GM18951 (cell line): Measurements from ENCODE around the gene FLT1.

Experiments
- POLR2A ChIP-seq: IDR thresholded peaks from 4 replicates; pipeline ENCODE4 v1.6.1; 2011; ENCODE audit warnings: mild to moderate bottlenecking; ENCODE audit not compliant: insufficient read length, insufficient read depth; ENCODE audit errors: extremely low read depth
- in situ Hi-C: fragments of 300-500 bp; cut with MboI; formaldehyde crosslinking; loops from one replicate; pipeline ENCODE4 v1.12.0; 2022; ENCODE audit warnings: low sequenced_read_pairs, mixed read lengths, inconsistent platforms; ENCODE audit not compliant: unreplicated experiment

The FLT1 gene

DNA sequence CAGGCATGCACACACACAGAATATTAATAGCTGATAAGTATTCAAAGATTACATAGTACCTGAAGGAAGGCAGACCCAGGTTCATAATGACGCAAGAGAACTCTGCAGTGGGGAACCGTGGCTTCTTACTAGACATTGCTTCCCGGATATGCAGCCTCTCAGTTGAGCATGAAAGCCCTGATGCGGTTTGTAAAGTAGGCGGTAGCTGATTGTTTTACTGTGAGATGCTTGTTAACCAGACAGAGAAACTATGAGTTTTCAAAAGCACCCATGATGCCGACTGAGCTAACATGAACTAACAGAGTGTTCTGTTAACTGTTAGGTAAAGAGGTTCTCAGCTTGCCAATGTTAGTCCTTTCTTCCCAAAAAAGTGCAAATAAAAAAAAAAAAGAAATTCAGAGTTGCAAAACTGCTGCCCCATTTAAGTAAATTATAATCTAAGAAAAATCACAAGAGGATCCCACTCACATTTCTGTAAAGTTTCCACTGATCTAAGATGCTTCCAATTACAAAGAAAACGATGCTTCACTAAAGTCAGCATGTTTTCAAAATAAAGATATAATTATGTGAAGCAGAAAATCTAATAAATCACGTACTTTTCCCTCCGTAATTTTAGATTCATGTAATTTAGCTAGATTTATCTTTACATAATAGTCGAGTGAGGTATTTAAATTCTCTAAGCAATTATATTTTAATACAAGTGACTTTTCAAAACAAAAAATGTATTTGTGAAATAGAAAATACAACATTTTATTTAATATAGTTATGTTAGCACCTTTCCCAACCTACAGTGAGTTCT is 2.2 kb downstream of the FLT1 start:
- TF ChIP-seq POLR2A, result no peak
- in situ Hi-C loops, result no loop called here

DNA sequence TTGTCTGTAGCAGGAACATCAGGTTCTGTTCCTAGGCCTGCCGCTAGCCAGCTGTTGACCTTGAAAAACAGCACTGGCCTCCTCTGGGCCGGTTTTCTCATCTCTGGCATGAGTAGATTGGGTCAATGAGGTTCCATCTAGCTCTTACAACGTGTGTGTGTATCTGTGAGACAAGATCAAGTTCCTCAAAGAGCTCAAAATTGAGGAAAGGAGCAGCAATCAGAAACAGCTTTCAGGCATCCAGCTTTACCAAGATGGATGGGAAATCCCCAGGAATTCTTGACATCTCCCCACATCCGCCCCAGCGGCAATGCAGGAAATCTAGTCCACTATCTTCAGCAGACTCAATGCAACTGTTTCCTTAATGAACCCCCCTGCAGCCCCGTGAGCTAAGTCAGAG is 4.9 kb downstream of the FLT1 start:
- no peak for TF ChIP-seq POLR2A
- in situ Hi-C loops, result no loop called here

DNA sequence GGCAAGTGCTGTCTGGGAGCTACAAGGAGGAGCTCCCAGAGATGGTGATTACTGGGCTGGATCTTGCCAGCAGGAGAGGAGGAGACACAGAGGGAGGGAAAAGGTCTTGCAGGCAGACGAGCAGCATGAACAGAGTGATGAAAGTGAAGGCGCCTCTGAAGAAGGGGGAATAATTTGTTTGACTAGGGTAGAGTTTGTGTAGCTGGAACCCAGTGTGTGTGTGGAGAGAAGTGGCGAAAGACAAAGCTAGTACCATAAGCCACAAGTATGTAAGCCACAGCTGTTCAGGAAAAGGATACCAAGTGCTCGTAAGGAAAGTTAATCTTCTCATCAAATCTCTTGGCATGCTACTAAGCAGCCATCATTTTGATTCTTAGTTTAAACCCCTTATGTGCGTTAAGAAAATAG is 5.4 kb downstream of the FLT1 start:
- no peak for TF ChIP-seq POLR2A
- in situ Hi-C loops, result no loop called here

DNA sequence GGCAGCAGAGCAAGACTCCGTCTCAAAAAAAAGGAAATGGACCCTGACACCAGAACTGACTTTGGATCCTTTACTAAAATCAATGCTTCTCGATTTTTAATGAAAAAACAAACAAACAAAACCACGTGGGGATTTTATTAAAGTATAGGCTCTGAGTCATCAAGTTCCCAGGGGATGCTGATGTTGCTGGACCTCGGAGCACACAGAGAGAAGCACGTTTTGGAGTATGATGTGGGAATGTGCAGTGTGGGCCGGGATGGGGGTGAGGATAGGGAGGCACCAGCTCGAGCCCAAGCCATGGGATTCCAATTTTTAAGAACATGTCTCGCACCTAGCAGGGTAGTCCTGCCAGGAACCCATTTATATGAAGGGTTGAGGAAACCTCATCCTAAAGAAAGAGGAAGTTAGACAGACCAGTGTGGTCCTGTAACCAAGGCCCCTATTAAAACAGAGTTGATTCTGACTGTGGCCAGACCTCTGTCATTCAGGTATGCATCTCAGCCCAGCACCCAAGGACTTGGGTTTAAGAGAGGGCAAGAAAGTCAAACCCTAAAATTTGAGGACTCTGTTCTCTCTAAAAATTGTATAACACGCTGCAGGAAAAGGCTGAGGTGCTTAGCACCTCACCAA is 6.4 kb downstream of the FLT1 start:
- in situ Hi-C loops, result no loop called here
- no peak for TF ChIP-seq POLR2A

DNA sequence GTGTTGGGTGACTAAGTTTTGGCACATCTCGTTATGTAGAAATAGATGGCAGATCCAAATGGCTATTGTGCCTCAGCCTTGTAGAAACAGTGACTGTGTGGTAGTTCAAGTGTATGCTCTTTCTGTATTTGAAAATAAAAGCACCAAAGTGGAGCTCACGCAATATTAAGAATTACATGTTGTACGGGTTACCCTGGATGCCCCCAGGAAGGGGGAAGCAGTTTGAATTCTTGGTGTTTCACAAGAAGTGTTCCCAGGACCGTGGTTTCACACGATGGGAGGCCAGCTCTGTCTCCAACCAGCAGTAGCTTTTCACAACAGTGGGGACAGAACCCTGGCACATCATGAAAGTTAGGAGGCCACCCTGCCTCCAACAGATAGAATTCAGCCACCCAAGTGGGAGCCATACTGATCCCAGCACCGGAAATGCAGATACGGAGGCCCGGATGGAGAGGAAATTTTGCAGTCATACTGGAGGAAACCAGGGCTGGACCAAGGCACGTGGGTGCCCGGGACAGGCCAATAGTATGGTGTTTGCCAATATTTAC is 8.9 kb downstream of the FLT1 start:
- in situ Hi-C loops, result no loop called here
- no peak for TF ChIP-seq POLR2A

DNA sequence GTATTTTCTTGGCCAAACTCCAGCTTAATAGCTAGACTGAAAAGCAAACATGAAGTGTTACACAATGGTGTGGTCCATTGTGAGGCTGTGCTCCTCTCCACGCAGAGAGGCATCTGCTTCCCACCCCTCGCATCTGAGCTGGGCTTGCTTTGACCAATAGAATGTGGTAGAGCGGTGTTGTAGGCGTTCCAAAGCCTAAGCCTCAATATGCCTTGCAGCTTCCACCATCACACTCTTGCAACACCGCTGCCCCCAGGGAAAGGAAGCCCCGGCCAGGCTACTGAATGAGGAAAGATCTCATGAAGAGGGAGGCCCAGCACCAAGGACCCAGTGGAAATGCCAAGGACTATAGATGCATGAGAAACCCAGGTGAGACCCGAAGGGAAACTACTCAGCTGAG is 9.4 kb downstream of the FLT1 start:
- in situ Hi-C loops, result no loop called here
- no peak for TF ChIP-seq POLR2A

DNA sequence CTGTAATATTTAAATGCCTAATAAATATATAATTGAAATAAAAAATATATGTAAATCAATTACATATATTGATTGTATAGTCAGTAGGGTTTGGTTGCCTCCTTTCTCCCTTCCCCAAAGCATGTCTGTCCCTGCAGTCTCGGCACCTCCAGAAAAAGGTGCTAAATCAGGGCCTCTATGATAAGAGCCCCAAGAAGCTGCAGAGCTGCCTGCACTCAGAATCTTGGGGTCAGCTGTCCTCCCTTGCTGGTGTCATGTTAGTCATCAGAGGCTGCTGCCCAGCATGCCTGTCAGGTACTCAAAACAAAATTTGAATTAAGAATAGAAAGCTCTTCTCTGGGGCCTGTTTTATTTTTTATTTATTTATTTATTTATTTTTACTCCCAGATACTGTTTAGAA is 9.8 kb downstream of the FLT1 start:
- in situ Hi-C loops, result no loop called here
- no peak for TF ChIP-seq POLR2A

DNA sequence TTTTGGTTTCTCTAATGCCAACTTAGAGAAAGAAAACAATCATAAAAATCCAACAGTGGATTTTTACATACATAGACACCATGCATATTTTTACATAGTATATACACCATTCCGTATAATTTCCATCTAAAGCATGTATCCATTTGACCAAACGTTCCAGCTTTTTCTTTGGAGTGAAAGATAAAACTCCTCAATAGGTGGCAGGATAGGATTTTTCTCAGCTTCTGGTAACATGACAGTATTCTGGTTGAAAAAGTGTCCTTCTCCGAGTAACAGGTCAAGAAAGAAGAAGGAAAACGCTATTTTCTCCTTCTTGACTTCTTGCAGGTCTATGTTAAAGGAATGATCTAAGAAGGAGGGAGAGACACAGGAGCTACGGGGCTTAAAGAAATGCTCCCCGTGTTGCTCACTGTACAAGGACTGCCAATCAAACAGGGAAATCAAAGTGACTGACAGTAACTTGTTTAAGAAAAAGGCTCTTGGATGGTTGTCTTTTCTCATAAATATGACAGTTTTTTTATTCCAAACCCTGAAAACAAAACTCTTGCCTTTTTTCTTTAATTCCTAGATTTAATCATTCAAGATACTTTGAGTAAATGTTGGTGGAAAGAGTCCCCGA is 11.5 kb downstream of the FLT1 start:
- in situ Hi-C loops, result no loop called here
- no peak for TF ChIP-seq POLR2A

DNA sequence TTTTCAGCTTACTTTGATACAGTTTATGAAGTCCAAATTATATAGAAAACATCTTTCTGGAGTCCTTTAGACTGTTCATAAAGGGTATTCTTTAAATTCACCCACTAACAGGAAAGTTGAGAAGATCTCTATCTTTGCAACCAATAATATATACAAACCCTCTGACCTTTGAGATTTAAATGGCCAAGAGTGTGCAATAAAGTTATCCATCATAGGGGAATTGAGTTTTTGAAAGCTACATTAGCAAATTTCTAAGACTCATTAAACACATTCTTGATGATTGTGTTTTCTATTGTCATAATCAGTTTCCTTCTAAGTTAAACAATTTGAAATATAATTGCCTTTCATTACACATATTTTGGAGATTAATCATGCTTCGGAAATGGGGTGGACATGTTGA is 15.9 kb downstream of the FLT1 start:
- in situ Hi-C loops, result no loop called here
- TF ChIP-seq POLR2A, result no peak

DNA sequence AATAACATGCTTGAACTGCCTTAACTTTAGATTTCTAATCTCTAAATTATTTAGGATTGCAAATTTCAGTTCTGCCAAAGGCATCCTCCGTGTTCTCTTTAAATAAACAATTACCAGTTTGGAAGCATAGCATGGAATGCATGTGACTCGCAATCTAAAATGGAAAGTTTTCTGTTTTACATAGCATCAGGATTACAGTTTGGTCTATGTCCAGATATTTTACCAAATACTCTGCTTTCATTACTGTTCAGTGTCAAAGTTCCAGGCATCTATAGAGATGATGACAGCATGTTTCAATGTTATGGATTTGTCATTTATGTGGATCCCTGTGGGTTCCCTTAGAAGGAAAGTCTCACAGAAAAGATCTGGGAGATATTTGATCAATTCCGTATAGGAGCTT is 16.8 kb downstream of the FLT1 start:
- in situ Hi-C loops, result no loop called here
- no peak for TF ChIP-seq POLR2A

DNA sequence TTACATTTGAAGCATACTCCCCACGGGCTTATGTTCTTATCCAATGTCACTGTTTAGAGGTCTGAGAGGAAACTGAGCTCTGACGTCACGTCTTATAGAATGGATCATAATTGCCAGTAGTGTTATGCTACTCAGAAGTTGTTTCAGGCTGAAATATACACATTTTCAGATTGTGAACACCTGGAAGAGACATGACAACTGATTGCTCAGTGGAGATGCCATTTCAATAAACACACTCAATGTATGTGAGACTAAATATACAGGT is 17.3 kb downstream of the FLT1 start:
- in situ Hi-C loops, result no loop called here
- TF ChIP-seq POLR2A, result no peak

DNA sequence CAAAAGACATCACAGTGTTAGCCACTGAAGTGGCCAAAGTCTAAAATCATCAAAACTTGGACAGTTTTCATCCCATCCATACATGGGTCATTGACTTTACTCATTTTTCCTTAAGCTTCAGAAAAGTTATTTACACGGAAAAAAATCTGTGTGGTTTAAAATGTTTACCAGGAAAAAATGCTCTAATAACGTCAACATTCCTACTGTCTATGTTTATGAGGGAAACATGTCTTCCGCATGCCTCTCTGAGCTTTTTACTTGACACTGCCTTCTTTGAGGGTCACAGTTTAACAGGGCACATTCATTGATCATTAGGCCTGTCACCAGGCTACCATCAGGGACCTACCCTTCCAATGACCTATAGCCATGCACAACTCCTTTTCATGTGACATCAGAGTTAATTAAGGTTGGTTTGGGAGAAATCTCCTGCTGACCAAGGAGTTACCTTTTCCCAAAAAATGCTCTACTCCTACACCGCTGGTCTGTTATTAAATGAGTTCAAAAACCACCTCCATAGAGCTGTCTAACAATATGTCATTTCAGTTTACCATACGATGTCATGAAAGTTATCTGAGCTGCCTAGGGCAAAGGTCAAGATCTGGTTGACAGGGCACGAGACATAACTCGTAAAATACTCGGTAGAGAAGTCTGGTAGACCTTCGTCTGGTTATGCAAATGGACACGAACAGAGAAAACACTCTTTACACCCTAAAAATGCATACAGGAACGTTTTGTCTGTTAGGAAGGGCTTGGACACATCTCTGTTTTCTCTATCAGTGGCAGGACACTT is 17.8 kb downstream of the FLT1 start:
- in situ Hi-C loops, result no loop called here
- no peak for TF ChIP-seq POLR2A
